GM12891 (cell line): ENCODE measurements around the gene EDC4.

ENCODE experiments used
- POLR2A ChIP-seq: IDR thresholded peaks from 2 replicates; pipeline ENCODE4 v1.6.1; 2011; ENCODE audit warnings: low read depth, low read length, control low read depth
- POLR2AphosphoS5 ChIP-seq: IDR thresholded peaks from 2 replicates; pipeline ENCODE4 v1.6.1; 2011; ENCODE audit warnings: low read depth, low read length, control low read depth
- TAF1 ChIP-seq: IDR thresholded peaks from 2 replicates; pipeline ENCODE4 v1.6.1; 2011; ENCODE audit warnings: low read depth, low read length, control low read depth

GRCh38 chr16:67930678-67931211, 57.9 kb downstream of the EDC4 start:
- no peak; the same call in 1 of the 2 replicates for TF ChIP-seq POLR2AphosphoS5
- no peak for TF ChIP-seq POLR2A
- no peak for TF ChIP-seq TAF1
